CD8-positive, alpha-beta memory T cell (primary cell): ENCODE data around the gene RAB43. TPM values are rescaled to one million over a fixed set of nuclear protein-coding genes. Genes with fewer than 3 reads are reported as not detected.

Experiments used
- CTCF ChIA-PET: fragments of 350-600 bp; sonication (Branson Sonifier 250); formaldehyde crosslinking; loops from one replicate; lab custom pipeline; 2021; ENCODE audit warnings: antibody characterized with exemption; lab: Charles Lee
- POLR2A ChIA-PET: fragments of 350-600 bp; sonication (Branson Sonifier 250); formaldehyde crosslinking; loops from one replicate; lab custom pipeline; 2021; ENCODE audit warnings: antibody characterized with exemption; lab: Charles Lee
- DNase-seq, 5 donors: peaks; one replicate each; pipeline versions ENCODE4 v3.0.0 to v3.0.0-alpha.2; 2020 to 2022; ENCODE audit warnings: mixed read lengths in 1 of 5
- H3K27ac ChIP-seq: one replicate; pipeline ENCODE4 v1.7.0; 2013; ENCODE audit warnings: low read depth, mild to moderate bottlenecking, low read length, moderate library complexity
- H3K27me3 ChIP-seq: 2 replicates; pipeline ENCODE4 v1.7.0; 2013; ENCODE audit warnings: low read length, mild to moderate bottlenecking; ENCODE audit not compliant: insufficient read depth, poor library complexity, severe bottlenecking
- H3K36me3 ChIP-seq: 2 replicates; pipeline ENCODE4 v1.7.0; 2013; ENCODE audit warnings: mild to moderate bottlenecking, low read length, moderate library complexity; ENCODE audit not compliant: insufficient read depth
- H3K4me1 ChIP-seq: 2 replicates; pipeline ENCODE4 v1.7.0; 2013; ENCODE audit warnings: mild to moderate bottlenecking, low read length, moderate library complexity; ENCODE audit not compliant: insufficient read depth
- H3K4me3 ChIP-seq: 2 replicates; pipeline ENCODE4 v1.7.0; 2013; ENCODE audit warnings: mild to moderate bottlenecking, low read length
- H3K9me3 ChIP-seq: 2 replicates; pipeline ENCODE4 v1.7.0; 2013; ENCODE audit warnings: mild to moderate bottlenecking, low read length
- H3K27ac Mint-ChIP-seq, 8 donors: one replicate each; pipeline ENCODE4 v1.8.0; 2020 to 2021; ENCODE audit warnings: mixed read lengths in 8 of 8, mild to moderate bottlenecking in 6 of 8, inconsistent platforms in 3 of 8, moderate library complexity in 3 of 8
- H3K27me3 Mint-ChIP-seq, 2 donors: one replicate each; pipeline ENCODE4 v1.8.0; 2020 to 2021; ENCODE audit warnings: mixed read lengths in 2 of 2, mild to moderate bottlenecking in 1 of 2, moderate library complexity in 1 of 2
- H3K36me3 Mint-ChIP-seq, 3 donors: one replicate each; pipeline ENCODE4 v1.8.0; 2020 to 2021; ENCODE audit warnings: mixed read lengths in 3 of 3, inconsistent platforms in 1 of 3, mild to moderate bottlenecking in 1 of 3
- H3K4me1 Mint-ChIP-seq, 3 donors: one replicate each; pipeline ENCODE4 v1.8.0; 2020 to 2021; ENCODE audit warnings: mixed read lengths in 3 of 3, inconsistent platforms in 1 of 3, mild to moderate bottlenecking in 1 of 3
- H3K4me3 Mint-ChIP-seq, 7 donors: one replicate each; pipeline ENCODE4 v1.8.0; 2020 to 2021; ENCODE audit warnings: mixed read lengths in 7 of 7, mild to moderate bottlenecking in 6 of 7, moderate library complexity in 4 of 7, inconsistent platforms in 2 of 7
- H3K9me3 Mint-ChIP-seq, 5 donors: one replicate each; pipeline ENCODE4 v1.8.0; 2020 to 2022; ENCODE audit warnings: mixed read lengths in 5 of 5, mild to moderate bottlenecking in 3 of 5, moderate library complexity in 2 of 5, inconsistent platforms in 1 of 5
- polyA plus RNA-seq: library from polyadenylated mRNA; unstranded; fragments of 300-500 nt; fragmentation: Illumina TruSeq; gene quantifications from one replicate; pipeline ENCODE4 v1.2.3, GENCODE V29; 2021
- total RNA-seq, 2 experiments: library from RNA; stranded (reverse); gene quantifications; one replicate each; pipeline ENCODE4 v1.2.3, GENCODE V29; 2021

The RAB43 gene
- total and polyA plus RNA-seq, 3 experiments from 2014 or later, result 14.9 to 28.6 (median 22.9) TPM

DNA sequence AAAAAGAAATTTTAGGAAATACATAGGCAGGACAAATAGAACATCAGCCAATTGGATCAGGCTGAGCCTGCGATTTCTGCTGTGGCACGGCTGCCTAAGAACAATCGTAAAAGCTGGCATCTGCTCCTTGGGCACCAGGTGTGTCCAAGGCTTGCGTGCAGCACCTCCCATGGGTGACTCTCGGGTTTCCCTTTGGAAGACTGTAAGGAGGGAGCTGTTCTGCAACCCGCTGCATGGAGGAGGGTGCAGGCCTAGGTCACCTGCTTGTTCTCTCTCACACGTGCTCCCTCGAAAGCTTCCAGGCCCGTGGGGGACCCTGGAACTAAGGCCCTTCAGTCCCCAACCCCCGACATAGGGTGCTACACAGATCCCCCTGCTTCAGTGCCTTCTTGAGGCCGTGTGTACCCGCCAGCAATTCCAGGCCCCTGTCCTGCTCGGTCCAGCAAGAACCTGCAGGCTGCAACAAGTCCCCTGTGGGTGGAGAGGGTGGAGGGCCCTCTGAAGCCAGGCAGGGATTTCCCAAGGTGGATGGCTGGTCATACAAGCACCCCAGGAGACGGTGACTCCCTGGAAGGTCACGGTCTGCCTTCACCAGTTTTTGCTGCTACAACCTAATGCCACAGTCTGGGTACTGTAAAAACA lies 57.6 kb downstream of the RAB43 start:
- DNase-seq, result no peak
- POLR2A ChIA-PET, result interaction anchor here (0.7 kb wide), 1 partner anchor 200 kb away, joined by 4 read pairs; no protein-coding TSS in a partner anchor
- H3K9me3 ChIP-seq, result no peaks in the 10 kb centered on the region
- Mint-ChIP-seq H3K27me3 (peaks cover 6 to 14% of the 10 kb centered on the region in 2 donors), H3K36me3 (no peaks in the 10 kb centered on the region), H3K27ac (peak overlapping the region in 1 of 8 donors; percentile 68), H3K9me3 (no peaks in the 10 kb centered on the region), H3K4me3 (no peak overlapping the region), H3K4me1 (peaks cover 2 to 9% (median 3%) of the 10 kb centered on the region in 3 donors)
- CTCF ChIA-PET, result interaction anchor here (0.9 kb wide), 1 partner anchor 11 kb away, joined by 4 read pairs; no protein-coding TSS in a partner anchor
- H3K27ac ChIP-seq, result no peak overlapping the region
- H3K36me3 ChIP-seq, result no peaks in the 10 kb centered on the region
- no peak overlapping the region for H3K4me3 ChIP-seq
- H3K4me1 ChIP-seq, result no peaks in the 10 kb centered on the region
- no peaks in the 10 kb centered on the region for H3K27me3 ChIP-seq

DNA sequence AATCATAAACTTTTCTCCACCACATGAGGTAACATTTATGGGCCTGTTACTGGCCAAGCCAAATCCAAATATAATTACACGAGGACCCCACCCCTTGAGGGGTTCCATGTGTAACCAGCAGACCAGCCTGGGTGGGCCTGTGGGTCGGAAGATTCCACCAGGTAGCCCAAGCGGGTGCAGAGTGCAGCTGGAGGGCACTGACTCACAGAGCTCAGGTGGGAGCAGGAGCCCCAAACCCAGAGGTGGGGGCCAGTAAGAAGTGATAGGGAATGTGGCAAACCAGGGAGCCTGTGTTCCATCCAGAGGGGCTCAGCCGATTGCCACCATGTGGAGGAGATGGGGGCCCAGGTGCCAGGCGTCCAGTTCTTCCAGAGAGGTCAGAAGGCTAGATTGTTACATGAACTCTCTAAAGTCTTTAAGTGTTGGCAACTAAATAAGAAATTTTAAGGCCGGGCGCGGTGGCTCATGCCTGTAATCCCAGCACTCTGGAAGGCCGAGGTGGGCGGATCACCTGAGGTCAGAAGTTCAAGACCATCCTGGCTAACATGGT lies 58.4 kb downstream of the RAB43 start:
- POLR2A ChIA-PET, result no interaction called here

DNA sequence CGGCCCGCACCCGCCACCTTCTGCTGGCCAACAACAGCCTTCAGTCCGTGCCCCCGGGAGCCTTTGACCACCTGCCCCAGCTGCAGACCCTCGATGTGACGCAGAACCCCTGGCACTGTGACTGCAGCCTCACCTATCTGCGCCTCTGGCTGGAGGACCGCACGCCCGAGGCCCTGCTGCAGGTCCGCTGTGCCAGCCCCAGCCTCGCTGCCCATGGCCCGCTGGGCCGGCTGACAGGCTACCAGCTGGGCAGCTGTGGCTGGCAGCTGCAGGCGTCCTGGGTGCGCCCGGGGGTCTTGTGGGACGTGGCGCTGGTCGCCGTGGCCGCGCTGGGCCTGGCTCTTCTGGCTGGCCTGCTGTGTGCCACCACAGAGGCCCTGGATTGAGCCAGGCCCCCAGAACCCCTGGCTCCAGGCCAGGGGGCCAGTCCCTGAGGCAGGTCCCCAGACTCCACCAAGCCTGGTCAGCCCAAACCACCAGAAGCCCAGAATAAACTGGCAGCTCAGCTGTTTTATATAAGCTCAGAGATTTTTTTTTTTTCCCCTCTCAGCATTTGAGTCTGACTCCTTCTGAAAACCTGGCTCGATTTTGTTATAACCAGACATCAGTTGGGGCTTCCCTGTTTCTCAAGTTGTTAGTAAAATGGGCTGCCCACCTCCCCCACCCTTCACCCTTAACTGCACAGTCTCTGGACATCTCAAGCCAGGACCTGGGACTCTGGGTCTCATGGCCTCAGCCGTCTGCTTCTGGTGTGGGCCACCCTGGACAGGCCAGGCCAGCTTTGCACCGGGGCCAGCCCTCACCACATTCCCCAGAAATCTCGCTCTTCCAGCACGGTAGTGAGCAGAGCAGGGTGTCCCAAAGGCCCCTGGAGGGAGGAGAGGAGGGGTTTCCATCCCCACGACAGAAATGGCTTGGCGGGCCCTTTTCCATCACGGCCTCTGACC lies 59.4 kb downstream of the RAB43 start:
- POLR2A ChIA-PET, result no interaction called here
- H3K4me3 Mint-ChIP-seq, result no peak overlapping the region
- H3K27ac Mint-ChIP-seq, result no peak overlapping the region

More for the DNA sequence above, 58.4 kb downstream of the RAB43 start:
- Histone ChIP-seq H3K4me1 (no peaks in the 10 kb centered on the region), H3K27me3 (no peaks in the 10 kb centered on the region), H3K27ac (no peak overlapping the region), H3K4me3 (no peak overlapping the region), H3K9me3 (no peaks in the 10 kb centered on the region), H3K36me3 (no peaks in the 10 kb centered on the region)
- no peak for DNase-seq
- H3K27me3 Mint-ChIP-seq, result peaks cover 6 to 14% of the 10 kb centered on the region in 2 donors
- H3K4me3 Mint-ChIP-seq, result no peak overlapping the region
- H3K36me3 Mint-ChIP-seq, result no peaks in the 10 kb centered on the region
- no peaks in the 10 kb centered on the region for H3K9me3 Mint-ChIP-seq
- CTCF ChIA-PET, result interaction anchor here (0.9 to 1.9 kb wide), 2 partner anchors 10 to 93 kb away, joined by 4 read pairs; no protein-coding TSS in a partner anchor
- peaks cover 0 to 7% (median 3%) of the 10 kb centered on the region in 3 donors for H3K4me1 Mint-ChIP-seq
- H3K27ac Mint-ChIP-seq, result no peak overlapping the region

DNA sequence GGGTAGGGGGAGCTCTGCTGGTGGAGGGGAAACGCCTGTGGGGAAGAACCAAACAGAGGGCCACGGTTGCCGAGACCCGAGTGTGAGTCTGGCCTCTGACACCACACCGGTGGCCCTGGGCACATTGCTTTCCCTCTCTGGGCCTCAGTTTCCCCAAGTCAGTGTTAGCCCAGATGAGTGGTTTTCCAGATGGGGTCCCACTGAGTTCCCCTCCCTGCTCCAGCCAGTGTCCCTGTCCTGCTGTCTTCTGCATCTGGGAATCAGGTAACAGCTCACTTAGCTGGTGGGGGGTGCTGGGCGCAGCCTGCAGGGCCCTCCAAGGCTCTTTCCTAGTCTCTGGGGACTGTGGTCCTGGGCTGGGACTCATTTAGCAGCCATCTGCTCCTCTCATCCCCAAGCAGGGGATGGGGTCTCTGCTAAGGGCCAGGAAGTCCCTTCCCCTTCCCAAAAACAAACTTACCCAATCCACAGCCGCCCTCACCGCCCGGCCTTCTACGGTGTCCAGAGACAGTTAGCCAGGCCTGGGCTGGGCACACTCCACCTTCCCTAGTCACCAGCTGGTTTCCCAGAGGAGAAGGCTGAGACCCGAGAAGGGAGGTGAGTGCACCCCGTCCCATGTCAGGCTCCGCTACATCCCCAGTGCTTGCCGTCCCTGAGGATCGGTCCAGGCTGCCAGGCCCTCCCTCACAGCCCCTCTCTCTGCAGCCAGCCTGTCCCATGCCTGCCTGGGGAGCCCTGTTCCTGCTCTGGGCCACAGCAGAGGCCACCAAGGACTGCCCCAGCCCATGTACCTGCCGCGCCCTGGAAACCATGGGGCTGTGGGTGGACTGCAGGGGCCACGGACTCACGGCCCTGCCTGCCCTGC lies 60.3 kb downstream of the RAB43 start:
- no peak overlapping the region for H3K4me3 Mint-ChIP-seq
- peaks cover 0 to 5% of the 10 kb centered on the region in 2 donors for H3K27me3 Mint-ChIP-seq
- POLR2A ChIA-PET, result no interaction called here
- no peaks in the 10 kb centered on the region for H3K4me1 ChIP-seq
- H3K27ac Mint-ChIP-seq, result peak overlapping the region in 1 of 8 donors; percentile 77
- no peak overlapping the region for H3K4me3 ChIP-seq
- no peaks in the 10 kb centered on the region for H3K36me3 ChIP-seq
- no peaks in the 10 kb centered on the region for H3K9me3 Mint-ChIP-seq
- H3K9me3 ChIP-seq, result no peaks in the 10 kb centered on the region
- no peak overlapping the region for H3K27ac ChIP-seq
- CTCF ChIA-PET, result interaction anchor here (1.5 to 1.6 kb wide), 3 partner anchors 9 to 185 kb away, joined by 3 to 5 read pairs (median 4); no protein-coding TSS in a partner anchor
- no peaks in the 10 kb centered on the region for H3K4me1 Mint-ChIP-seq
- H3K36me3 Mint-ChIP-seq, result no peaks in the 10 kb centered on the region
- H3K27me3 ChIP-seq, result no peaks in the 10 kb centered on the region
- no peak for DNase-seq

More for the DNA sequence above, 59.4 kb downstream of the RAB43 start:
- H3K36me3 Mint-ChIP-seq, result no peaks in the 10 kb centered on the region
- H3K9me3 Mint-ChIP-seq, result no peaks in the 10 kb centered on the region
- Histone ChIP-seq H3K4me1 (no peaks in the 10 kb centered on the region), H3K27me3 (no peaks in the 10 kb centered on the region), H3K9me3 (no peaks in the 10 kb centered on the region), H3K4me3 (no peak overlapping the region), H3K27ac (no peak overlapping the region), H3K36me3 (no peaks in the 10 kb centered on the region)
- peaks cover 3 to 5% of the 10 kb centered on the region in 2 donors for H3K27me3 Mint-ChIP-seq
- no peak for DNase-seq
- no peaks in the 10 kb centered on the region for H3K4me1 Mint-ChIP-seq
- CTCF ChIA-PET, result interaction anchor here (1.6 to 1.9 kb wide), 2 partner anchors 10 to 92 kb away, joined by 3 to 4 read pairs; no protein-coding TSS in a partner anchor

DNA sequence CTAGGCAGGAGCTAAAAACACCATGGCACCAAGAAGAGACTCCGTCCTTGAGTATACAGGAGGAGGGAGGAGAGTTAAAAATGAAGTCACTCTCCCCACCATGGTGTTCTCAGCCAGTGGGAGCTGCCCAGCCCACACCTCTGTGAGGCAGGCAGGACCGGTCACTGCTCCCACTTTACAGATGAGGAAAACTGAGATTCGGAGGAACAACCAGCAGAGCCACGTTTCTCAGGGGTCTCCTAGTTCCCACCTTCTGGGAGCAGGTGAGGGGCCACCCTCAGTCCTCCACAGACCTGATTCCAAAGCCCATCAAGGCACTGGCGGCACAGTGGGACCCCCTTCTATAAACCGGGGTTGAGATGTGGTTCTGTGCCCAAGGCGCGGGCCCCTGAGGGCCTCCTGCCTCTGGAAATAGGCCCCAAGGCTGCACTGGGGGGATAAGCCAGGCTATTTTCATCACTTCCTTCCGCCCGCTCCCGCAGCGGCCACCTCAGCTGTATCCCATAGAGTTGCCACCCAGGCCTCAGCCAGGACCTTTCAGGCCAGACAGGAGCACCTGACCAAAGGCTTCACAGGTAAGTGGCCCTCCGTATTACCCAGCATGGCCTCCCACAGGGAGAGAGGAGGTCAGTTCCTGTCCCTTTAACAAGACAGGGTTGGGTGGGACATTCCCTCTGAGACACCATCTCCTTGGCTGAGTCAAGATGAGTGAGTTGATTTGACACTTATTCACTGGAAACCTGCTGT lies 61.2 kb downstream of the RAB43 start, which contains the start of gene GP9:
Gene GP9, plus strand, starts transcription at position 504 of the 747 bp plus-strand sequence. CDS start 961 bp downstream, outside the sequence.
- Histone ChIP-seq H3K27ac (no peak within 1 kb of the TSS), H3K27me3 (no peaks in the 10 kb centered on the region), H3K4me1 (no peaks in the 10 kb centered on the region), H3K9me3 (no peaks in the 10 kb centered on the region), H3K36me3 (no peaks in the 10 kb centered on the region), H3K4me3 (no peak within 1 kb of the TSS)
- ChIA-PET CTCF (interaction anchor here (1.5 to 1.6 kb wide), 3 partner anchors 8 to 186 kb away, joined by 3 to 5 read pairs (median 4); no protein-coding TSS in a partner anchor), POLR2A (no interaction called here)
- Mint-ChIP-seq H3K27ac (peak within 1 kb of the TSS in 1 of 8 donors; percentile 77), H3K36me3 (no peaks in the 10 kb centered on the region), H3K4me3 (no peak within 1 kb of the TSS), H3K27me3 (peaks cover 0 to 5% of the 10 kb centered on the region in 2 donors), H3K4me1 (no peaks in the 10 kb centered on the region), H3K9me3 (no peaks in the 10 kb centered on the region)
- DNase-seq, result no peak

DNA sequence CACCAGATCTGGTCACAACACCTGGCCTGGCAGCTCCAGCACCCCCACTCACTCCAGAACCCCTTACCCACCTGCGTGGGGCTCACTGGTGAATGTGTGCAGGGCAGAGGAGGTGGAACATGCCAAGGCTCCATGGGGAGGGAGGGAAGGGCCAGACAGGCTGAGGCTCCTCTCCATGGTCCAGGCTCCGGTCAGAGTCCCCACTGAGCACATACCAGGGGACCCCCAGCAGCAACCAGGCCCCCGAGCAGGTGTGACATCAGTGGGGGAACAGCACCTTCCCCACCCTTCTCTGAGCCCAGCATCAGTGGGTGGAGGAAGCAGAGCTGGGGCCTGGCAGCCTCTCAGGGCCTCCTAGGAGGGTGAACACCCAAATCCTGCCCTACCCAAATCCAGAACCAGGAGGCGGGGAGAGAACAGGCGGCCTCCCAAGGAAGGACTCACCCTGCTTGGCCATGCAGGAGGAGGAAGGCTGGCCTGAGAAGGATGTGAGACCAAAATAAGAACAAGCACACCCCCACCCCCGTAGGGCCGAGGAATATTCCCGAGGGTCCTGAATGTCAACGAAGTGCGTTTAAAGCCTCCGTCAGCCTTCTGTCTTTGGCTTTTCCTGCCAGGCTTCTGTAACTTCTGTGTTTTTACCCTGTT lies 62.2 kb downstream of the RAB43 start:
- H3K4me1 ChIP-seq, result no peaks in the 10 kb centered on the region
- H3K36me3 ChIP-seq, result no peaks in the 10 kb centered on the region
- H3K27ac ChIP-seq, result no peak overlapping the region
- no peak for DNase-seq
- no peaks in the 10 kb centered on the region for H3K9me3 Mint-ChIP-seq
- no peaks in the 10 kb centered on the region for H3K27me3 ChIP-seq
- H3K9me3 ChIP-seq, result no peaks in the 10 kb centered on the region
- H3K4me1 Mint-ChIP-seq, result no peaks in the 10 kb centered on the region
- peaks cover 0 to 5% of the 10 kb centered on the region in 2 donors for H3K27me3 Mint-ChIP-seq
- ChIA-PET POLR2A (no interaction called here), CTCF (interaction anchor here (1.2 to 1.6 kb wide), 3 partner anchors 13 to 187 kb away, joined by 3 to 5 read pairs (median 4); no protein-coding TSS in a partner anchor)
- H3K27ac Mint-ChIP-seq, result no peak overlapping the region
- H3K36me3 Mint-ChIP-seq, result no peaks in the 10 kb centered on the region
- no peak overlapping the region for H3K4me3 ChIP-seq
- H3K4me3 Mint-ChIP-seq, result no peak overlapping the region
